Measurements from ENCODE around the gene C15orf39. TPM values are rescaled to one million over a fixed set of nuclear protein-coding genes. Genes with fewer than 3 reads are reported as not detected.

The C15orf39 gene
- total RNA-seq, 3 donors from 2014 or later (not counting 1 experiment from before 2014, with no cell fraction given): 63.5 to 89.2 (median 70.1) TPM

- no peak overlapping the region for H3K4me3 ChIP-seq (ENCODE audit: low read length)
- Mint-ChIP-seq H3K4me1 (peaks cover 39 to 78% of the 10 kb centered on the region in 2 donors), H3K27me3 (ENCODE audit: low read depth in 2 of 2) (no peaks in the 10 kb centered on the region), H3K9me3 (no peaks in the 10 kb centered on the region), H3K27ac (no peak overlapping the region), H3K36me3 (peaks cover 7% of the 10 kb centered on the region), H3K4me3 (no peak overlapping the region)
- peaks cover 53% of the 10 kb centered on the region for H3K36me3 ChIP-seq (ENCODE audit: control insufficient read depth, insufficient read depth, low read length)
- ATAC-seq (no peak), DNase-seq (no peak)
- H3K9me3 ChIP-seq (ENCODE audit: control insufficient read depth, insufficient read depth, low read length): no peaks in the 10 kb centered on the region
- no peak overlapping the region for H3K27ac ChIP-seq (ENCODE audit: low read length)
- H3K4me1 ChIP-seq (ENCODE audit: control insufficient read depth, insufficient read depth, low read length): peaks cover 66% of the 10 kb centered on the region
- H3K27me3 ChIP-seq (ENCODE audit: control insufficient read depth, insufficient read depth, low read length): no peaks in the 10 kb centered on the region
- intact Hi-C loops (cut with micrococcal nuclease): loop anchor here (10.0 kb wide), 3 partner anchors 361 to 571 kb away; partner anchors contain the start of genes CSK and ULK3
- 93% methylated on average over 11 of the region's 11 CpGs for WGBS (ENCODE audit: insufficient coverage)
- TF ChIP-seq, protein P1, sequence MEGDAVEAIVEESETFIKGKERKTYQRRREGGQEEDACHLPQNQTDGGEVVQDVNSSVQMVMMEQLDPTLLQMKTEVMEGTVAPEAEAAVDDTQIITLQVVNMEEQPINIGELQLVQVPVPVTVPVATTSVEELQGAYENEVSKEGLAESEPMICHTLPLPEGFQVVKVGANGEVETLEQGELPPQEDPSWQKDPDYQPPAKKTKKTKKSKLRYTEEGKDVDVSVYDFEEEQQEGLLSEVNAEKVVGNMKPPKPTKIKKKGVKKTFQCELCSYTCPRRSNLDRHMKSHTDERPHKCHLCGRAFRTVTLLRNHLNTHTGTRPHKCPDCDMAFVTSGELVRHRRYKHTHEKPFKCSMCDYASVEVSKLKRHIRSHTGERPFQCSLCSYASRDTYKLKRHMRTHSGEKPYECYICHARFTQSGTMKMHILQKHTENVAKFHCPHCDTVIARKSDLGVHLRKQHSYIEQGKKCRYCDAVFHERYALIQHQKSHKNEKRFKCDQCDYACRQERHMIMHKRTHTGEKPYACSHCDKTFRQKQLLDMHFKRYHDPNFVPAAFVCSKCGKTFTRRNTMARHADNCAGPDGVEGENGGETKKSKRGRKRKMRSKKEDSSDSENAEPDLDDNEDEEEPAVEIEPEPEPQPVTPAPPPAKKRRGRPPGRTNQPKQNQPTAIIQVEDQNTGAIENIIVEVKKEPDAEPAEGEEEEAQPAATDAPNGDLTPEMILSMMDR (IDR thresholded peaks at IDR 0.05): no peak
Measured at GRCh38 chr15:75206006-75206405, 4.3 kb downstream of the C15orf39 start.

DNA sequence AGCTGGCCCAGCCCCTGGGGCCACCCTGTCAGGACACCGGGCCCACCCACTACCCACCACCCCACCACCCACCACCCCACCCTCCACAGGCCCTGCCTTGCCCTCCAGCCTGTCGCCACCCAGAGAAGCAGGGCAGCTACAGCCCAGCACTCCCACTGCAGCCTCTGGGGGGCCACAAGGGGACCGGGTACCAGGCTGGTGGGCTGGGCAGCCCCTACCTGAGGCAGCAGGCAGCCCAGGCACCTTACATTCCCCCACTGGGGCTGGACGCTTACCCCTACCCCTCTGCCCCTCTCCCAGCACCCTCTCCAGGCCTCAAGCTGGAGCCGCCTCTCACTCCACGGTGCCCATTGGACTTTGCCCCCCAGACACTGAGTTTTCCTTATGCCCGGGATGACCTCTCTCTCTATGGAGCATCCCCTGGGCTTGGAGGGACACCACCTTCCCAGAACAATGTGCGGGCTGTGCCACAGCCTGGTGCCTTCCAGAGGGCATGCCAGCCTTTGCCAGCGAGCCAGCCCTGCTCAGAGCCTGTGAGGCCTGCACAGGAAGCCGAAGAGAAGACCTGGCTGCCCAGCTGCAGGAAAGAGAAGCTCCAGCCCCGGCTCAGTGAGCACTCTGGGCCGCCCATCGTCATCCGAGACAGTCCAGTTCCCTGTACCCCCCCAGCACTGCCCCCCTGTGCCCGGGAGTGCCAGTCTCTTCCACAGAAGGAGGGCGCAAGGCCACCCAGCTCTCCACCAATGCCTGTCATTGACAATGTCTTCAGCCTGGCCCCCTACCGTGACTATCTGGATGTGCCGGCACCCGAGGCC is 5.3 kb downstream of the C15orf39 start:
- no peaks in the 10 kb centered on the region for H3K9me3 ChIP-seq (ENCODE audit: control insufficient read depth, insufficient read depth, low read length)
- no peaks in the 10 kb centered on the region for H3K27me3 ChIP-seq (ENCODE audit: control insufficient read depth, insufficient read depth, low read length)
- no peak overlapping the region for H3K4me3 ChIP-seq (ENCODE audit: low read length)
- Mint-ChIP-seq H3K27me3 (ENCODE audit: low read depth in 2 of 2) (no peaks in the 10 kb centered on the region), H3K4me1 (peaks cover 38 to 82% of the 10 kb centered on the region in 2 donors), H3K4me3 (no peak overlapping the region), H3K9me3 (no peaks in the 10 kb centered on the region), H3K27ac (peak overlapping the region in 1 of 2 donors; percentile 20), H3K36me3 (peaks cover 7% of the 10 kb centered on the region)
- WGBS (ENCODE audit: insufficient coverage): 77% methylated on average over 19 of the region's 19 CpGs
- H3K36me3 ChIP-seq (ENCODE audit: control insufficient read depth, insufficient read depth, low read length): peaks cover 63% of the 10 kb centered on the region
- ATAC-seq: no peak
- intact Hi-C loops (cut with micrococcal nuclease): loop anchor here (10.0 kb wide), 3 partner anchors 362 to 572 kb away; partner anchors contain the start of genes CSK and ULK3
- peaks cover 71% of the 10 kb centered on the region for H3K4me1 ChIP-seq (ENCODE audit: control insufficient read depth, insufficient read depth, low read length)
- DNase-seq: no peak
- H3K27ac ChIP-seq (ENCODE audit: low read length): no peak overlapping the region
- TF ChIP-seq, protein P1 (IDR thresholded peaks at IDR 0.05): no peak

GRCh38 chr15:75207618-75208500 is 6.2 kb downstream of the C15orf39 start:
- H3K27ac Mint-ChIP-seq: peak overlapping the region in 1 of 2 donors; percentile 20
- Histone ChIP-seq H3K27me3 (ENCODE audit: control insufficient read depth, insufficient read depth, low read length) (no peaks in the 10 kb centered on the region), H3K4me1 (ENCODE audit: control insufficient read depth, insufficient read depth, low read length) (peaks cover 71% of the 10 kb centered on the region), H3K27ac (ENCODE audit: low read length) (no peak overlapping the region), H3K4me3 (ENCODE audit: low read length) (no peak overlapping the region), H3K36me3 (ENCODE audit: control insufficient read depth, insufficient read depth, low read length) (peaks cover 72% of the 10 kb centered on the region), H3K9me3 (ENCODE audit: control insufficient read depth, insufficient read depth, low read length) (no peaks in the 10 kb centered on the region)
- TF ChIP-seq, protein P1 (IDR thresholded peaks at IDR 0.05): no peak
- ATAC-seq (no peak), DNase-seq (no peak)
- no peaks in the 10 kb centered on the region for H3K9me3 Mint-ChIP-seq
- peaks cover 7% of the 10 kb centered on the region for H3K36me3 Mint-ChIP-seq
- H3K4me3 Mint-ChIP-seq: no peak overlapping the region
- H3K4me1 Mint-ChIP-seq: peaks cover 47 to 83% of the 10 kb centered on the region in 2 donors
- WGBS (ENCODE audit: insufficient coverage): 93% methylated on average over 20 of the region's 20 CpGs
- no peaks in the 10 kb centered on the region for H3K27me3 Mint-ChIP-seq (ENCODE audit: low read depth in 2 of 2)
- intact Hi-C loops (cut with micrococcal nuclease): loop anchor here (10.0 kb wide), 3 partner anchors 363 to 573 kb away; partner anchors contain the start of genes CSK and ULK3
